ENCODE results near the gene INHBA. TPM values are rescaled to one million over a fixed set of nuclear protein-coding genes. Genes with fewer than 3 reads are reported as not detected.

Gene INHBA
- total RNA-seq, 2 experiments from 2014 or later, result not detected

- H3K4me1 Mint-ChIP-seq (ENCODE audit: low read depth), result peaks cover 8% of the 10 kb centered on the region
- ChIA-PET POLR2A (no interaction called here), CTCF (interaction anchor here (1.5 kb wide), 1 partner anchor 729 kb away, joined by 3 read pairs; no protein-coding TSS in a partner anchor)
- peaks cover 17% of the 10 kb centered on the region for H3K27me3 Mint-ChIP-seq (ENCODE audit: low read depth)
- no peak overlapping the region for H3K27ac Mint-ChIP-seq
- DNase-seq (no peak), ATAC-seq (no peak)
- no peaks in the 10 kb centered on the region for H3K9me3 Mint-ChIP-seq (ENCODE audit: insufficient read depth)
- no peaks in the 10 kb centered on the region for H3K36me3 Mint-ChIP-seq (ENCODE audit: low read depth)
- no peak overlapping the region for H3K4me3 Mint-ChIP-seq
Measured at GRCh38 chr7:41731493-41732435, 28.9 kb upstream of the INHBA start.

DNA sequence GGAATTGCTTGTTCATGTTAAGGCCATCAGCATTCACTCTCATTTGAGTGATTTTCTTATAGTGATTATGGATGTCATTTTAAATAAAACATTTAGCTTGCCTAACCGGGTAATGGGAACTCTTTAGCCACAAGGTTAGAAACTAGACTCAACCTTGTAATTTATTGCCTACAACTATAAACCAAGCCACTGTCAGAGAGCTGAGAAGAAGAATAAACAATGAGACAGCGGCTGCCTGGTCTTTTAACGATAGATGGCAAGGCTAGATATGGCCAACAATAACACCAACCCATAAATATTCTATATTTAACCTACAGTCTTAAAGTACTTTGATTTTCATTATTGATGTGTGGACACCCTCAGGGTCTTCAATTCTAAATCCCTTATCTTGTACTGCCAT is 27.8 kb upstream of the INHBA start:
- ATAC-seq (no peak), DNase-seq (no peak)
- Mint-ChIP-seq H3K9me3 (ENCODE audit: insufficient read depth) (no peaks in the 10 kb centered on the region), H3K4me3 (no peak overlapping the region), H3K27me3 (ENCODE audit: low read depth) (peaks cover 16% of the 10 kb centered on the region), H3K27ac (no peak overlapping the region), H3K4me1 (ENCODE audit: low read depth) (peaks cover 8% of the 10 kb centered on the region), H3K36me3 (ENCODE audit: low read depth) (no peaks in the 10 kb centered on the region)
- POLR2A ChIA-PET, result no interaction called here
- CTCF ChIA-PET, result no interaction called here

DNA sequence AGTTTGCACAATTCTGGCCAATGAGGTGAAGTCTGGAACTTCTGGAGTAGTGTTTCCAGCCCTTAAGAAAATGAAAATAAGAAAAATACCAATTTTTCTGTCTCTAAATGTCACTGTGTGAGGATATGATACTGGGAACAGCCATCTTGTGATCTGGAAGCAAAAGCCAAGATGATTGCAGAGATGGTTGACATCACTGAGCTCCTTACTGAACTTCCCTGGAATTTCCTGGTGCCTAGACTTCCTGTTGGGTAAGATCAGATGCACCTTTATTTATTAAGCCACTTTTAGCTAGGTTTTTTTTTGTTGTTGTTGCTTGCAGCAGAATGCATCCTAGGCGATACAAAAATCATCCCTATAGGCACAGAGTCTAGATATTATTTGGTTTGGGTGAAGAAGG is 27.3 kb upstream of the INHBA start:
- DNase-seq, result no peak
- H3K27ac Mint-ChIP-seq, result no peak overlapping the region
- H3K27me3 Mint-ChIP-seq (ENCODE audit: low read depth), result peaks cover 17% of the 10 kb centered on the region
- CTCF ChIA-PET, result no interaction called here
- no peaks in the 10 kb centered on the region for H3K9me3 Mint-ChIP-seq (ENCODE audit: insufficient read depth)
- POLR2A ChIA-PET, result no interaction called here
- no peak for ATAC-seq
- H3K4me3 Mint-ChIP-seq, result no peak overlapping the region
- no peaks in the 10 kb centered on the region for H3K36me3 Mint-ChIP-seq (ENCODE audit: low read depth)
- H3K4me1 Mint-ChIP-seq (ENCODE audit: low read depth), result peaks cover 8% of the 10 kb centered on the region

- H3K27ac Mint-ChIP-seq, result no peak overlapping the region
- ChIA-PET POLR2A (no interaction called here), CTCF (no interaction called here)
- DNase-seq (no peak), ATAC-seq (no peak)
- peaks cover 8% of the 10 kb centered on the region for H3K4me1 Mint-ChIP-seq (ENCODE audit: low read depth)
- H3K36me3 Mint-ChIP-seq (ENCODE audit: low read depth), result no peaks in the 10 kb centered on the region
- H3K9me3 Mint-ChIP-seq (ENCODE audit: insufficient read depth), result no peaks in the 10 kb centered on the region
- no peak overlapping the region for H3K4me3 Mint-ChIP-seq
- H3K27me3 Mint-ChIP-seq (ENCODE audit: low read depth), result peaks cover 20% of the 10 kb centered on the region
Measured at GRCh38 chr7:41729059-41729458, 26.2 kb upstream of the INHBA start.

DNA sequence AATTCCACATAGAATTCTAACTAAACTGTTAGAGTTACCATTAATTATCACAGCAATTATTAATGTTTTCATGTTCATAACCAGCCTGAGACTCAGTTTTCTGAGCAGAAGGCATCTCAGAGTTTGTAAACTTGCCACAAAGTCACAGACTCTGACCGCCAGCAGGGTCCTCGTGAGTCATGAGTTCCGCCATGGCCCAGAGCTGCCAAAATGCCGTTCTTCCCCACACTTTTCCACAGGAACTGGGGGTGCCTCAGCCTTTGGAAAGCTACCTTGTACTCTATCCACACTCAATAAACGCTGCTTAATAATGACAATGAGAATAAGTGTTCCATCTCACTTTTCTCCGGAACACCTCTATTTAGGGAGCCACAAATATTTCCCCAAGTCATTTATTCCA is 22.1 kb upstream of the INHBA start:
- no peaks in the 10 kb centered on the region for H3K36me3 Mint-ChIP-seq (ENCODE audit: low read depth)
- ATAC-seq (no peak), DNase-seq (no peak)
- ChIA-PET POLR2A (no interaction called here), CTCF (no interaction called here)
- H3K4me1 Mint-ChIP-seq (ENCODE audit: low read depth), result no peaks in the 10 kb centered on the region
- H3K27ac Mint-ChIP-seq, result no peak overlapping the region
- H3K9me3 Mint-ChIP-seq (ENCODE audit: insufficient read depth), result no peaks in the 10 kb centered on the region
- no peak overlapping the region for H3K4me3 Mint-ChIP-seq
- H3K27me3 Mint-ChIP-seq (ENCODE audit: low read depth), result peaks cover 18% of the 10 kb centered on the region

GRCh38 chr7:41720886-41721285 is 18.0 kb upstream of the INHBA start:
- Mint-ChIP-seq H3K4me3 (no peak overlapping the region), H3K9me3 (ENCODE audit: insufficient read depth) (no peaks in the 10 kb centered on the region), H3K27ac (no peak overlapping the region), H3K27me3 (ENCODE audit: low read depth) (peaks cover 15% of the 10 kb centered on the region), H3K36me3 (ENCODE audit: low read depth) (no peaks in the 10 kb centered on the region), H3K4me1 (ENCODE audit: low read depth) (no peaks in the 10 kb centered on the region)
- ChIA-PET POLR2A (no interaction called here), CTCF (no interaction called here)
- ATAC-seq, result no peak
- DNase-seq, result no peak

GRCh38 chr7:41720046-41720445 is 17.2 kb upstream of the INHBA start:
- no peak for ATAC-seq
- Mint-ChIP-seq H3K27ac (no peak overlapping the region), H3K36me3 (ENCODE audit: low read depth) (no peaks in the 10 kb centered on the region), H3K27me3 (ENCODE audit: low read depth) (peaks cover 12% of the 10 kb centered on the region), H3K4me3 (no peak overlapping the region), H3K4me1 (ENCODE audit: low read depth) (no peaks in the 10 kb centered on the region), H3K9me3 (ENCODE audit: insufficient read depth) (no peaks in the 10 kb centered on the region)
- DNase-seq, result no peak
- ChIA-PET CTCF (no interaction called here), POLR2A (no interaction called here)

DNA sequence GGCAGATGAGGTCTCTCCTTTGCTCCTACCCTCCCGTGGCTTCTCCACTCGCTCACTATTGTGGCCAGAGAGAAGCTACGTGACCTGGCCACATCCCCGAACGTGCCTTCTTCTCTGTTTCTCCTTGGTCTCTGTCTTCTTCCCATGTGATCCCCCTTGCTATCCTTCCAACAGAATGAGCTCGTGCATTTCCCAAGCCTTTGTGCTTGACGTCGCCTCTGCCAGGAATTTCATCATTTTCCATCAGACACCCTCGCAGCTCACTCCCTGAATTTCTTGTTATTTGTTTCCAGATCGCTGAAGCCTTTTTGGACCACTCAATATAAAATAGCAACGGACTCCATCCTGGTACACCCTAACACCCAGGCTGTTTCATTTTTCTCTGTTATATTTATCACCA is 13.8 kb upstream of the INHBA start:
- no peaks in the 10 kb centered on the region for H3K9me3 Mint-ChIP-seq (ENCODE audit: insufficient read depth)
- no peaks in the 10 kb centered on the region for H3K36me3 Mint-ChIP-seq (ENCODE audit: low read depth)
- peaks cover 6% of the 10 kb centered on the region for H3K27me3 Mint-ChIP-seq (ENCODE audit: low read depth)
- ChIA-PET CTCF (interaction anchor here (1.4 kb wide), 1 partner anchor 11 kb away, joined by 5 read pairs; no protein-coding TSS in a partner anchor), POLR2A (no interaction called here)
- no peak overlapping the region for H3K4me3 Mint-ChIP-seq
- DNase-seq, result no peak
- no peaks in the 10 kb centered on the region for H3K4me1 Mint-ChIP-seq (ENCODE audit: low read depth)
- H3K27ac Mint-ChIP-seq, result no peak overlapping the region
- no peak for ATAC-seq

GRCh38 chr7:41715000-41715399 is 12.1 kb upstream of the INHBA start:
- H3K4me3 Mint-ChIP-seq, result no peak overlapping the region
- no peaks in the 10 kb centered on the region for H3K36me3 Mint-ChIP-seq (ENCODE audit: low read depth)
- no peak for DNase-seq
- no peak overlapping the region for H3K27ac Mint-ChIP-seq
- CTCF ChIA-PET, result interaction anchor here (1.0 kb wide), 1 partner anchor 9 kb away, joined by 3 read pairs; no protein-coding TSS in a partner anchor
- peaks cover 2% of the 10 kb centered on the region for H3K27me3 Mint-ChIP-seq (ENCODE audit: low read depth)
- H3K9me3 Mint-ChIP-seq (ENCODE audit: insufficient read depth), result no peaks in the 10 kb centered on the region
- H3K4me1 Mint-ChIP-seq (ENCODE audit: low read depth), result no peaks in the 10 kb centered on the region
- POLR2A ChIA-PET, result no interaction called here
- ATAC-seq, result no peak

DNA sequence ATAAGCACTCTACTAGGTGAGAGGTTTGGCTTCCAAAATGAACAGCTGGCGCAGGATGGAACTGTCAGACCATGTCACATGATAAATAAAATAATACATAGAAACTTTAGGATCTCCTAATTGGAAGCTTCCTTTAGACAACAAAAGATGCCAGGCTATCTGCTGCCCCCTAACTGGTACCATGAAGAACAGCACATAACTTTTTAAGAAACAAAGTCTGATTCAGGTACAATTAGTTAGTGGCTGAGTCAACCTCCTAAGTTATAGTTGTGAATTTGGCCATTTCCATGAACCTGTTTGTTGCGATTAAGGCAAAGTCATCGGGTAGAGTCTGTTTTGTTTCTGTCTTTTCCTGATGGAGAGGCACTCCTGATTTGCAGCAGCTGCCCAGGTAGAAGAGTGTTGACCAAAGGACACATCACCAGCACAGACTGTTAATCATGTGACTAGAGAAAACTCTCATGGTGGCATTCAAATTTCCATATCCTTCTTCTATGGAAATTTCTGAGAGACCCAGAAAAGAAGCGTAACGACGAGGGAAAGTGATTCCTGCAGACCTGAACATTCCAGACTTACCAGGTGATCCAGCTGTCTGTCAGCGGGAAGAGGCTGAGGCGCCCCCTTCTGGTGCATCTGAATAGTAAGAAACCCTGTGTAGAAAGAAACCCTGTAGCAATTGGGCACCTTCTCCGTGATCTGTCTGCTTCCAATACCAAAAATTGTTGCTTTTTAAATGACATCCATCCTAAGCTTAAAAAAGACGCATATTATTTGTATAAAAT is 8.6 kb upstream of the INHBA start:
- H3K36me3 Mint-ChIP-seq (ENCODE audit: low read depth), result no peaks in the 10 kb centered on the region
- ChIA-PET POLR2A (no interaction called here), CTCF (interaction anchor here (1.1 to 1.3 kb wide), 3 partner anchors 10 to 104 kb away, joined by 3 to 4 read pairs (median 4); no protein-coding TSS in a partner anchor)
- H3K4me3 Mint-ChIP-seq, result no peak overlapping the region
- H3K27ac Mint-ChIP-seq, result no peak overlapping the region
- no peak for DNase-seq
- no peaks in the 10 kb centered on the region for H3K9me3 Mint-ChIP-seq (ENCODE audit: insufficient read depth)
- no peaks in the 10 kb centered on the region for H3K4me1 Mint-ChIP-seq (ENCODE audit: low read depth)
- H3K27me3 Mint-ChIP-seq (ENCODE audit: low read depth), result peaks cover 13% of the 10 kb centered on the region
- no peak for ATAC-seq

- ATAC-seq, result no peak
- POLR2A ChIA-PET, result no interaction called here
Measured at GRCh38 chr7:41710838-41711237, 7.9 kb upstream of the INHBA start.

GRCh38 chr7:41709621-41710020 is 6.7 kb upstream of the INHBA start:
- Mint-ChIP-seq H3K9me3 (ENCODE audit: insufficient read depth) (no peaks in the 10 kb centered on the region), H3K4me3 (no peak overlapping the region), H3K36me3 (ENCODE audit: low read depth) (no peaks in the 10 kb centered on the region), H3K27ac (no peak overlapping the region), H3K4me1 (ENCODE audit: low read depth) (peaks cover 14% of the 10 kb centered on the region), H3K27me3 (ENCODE audit: low read depth) (peaks cover 14% of the 10 kb centered on the region)
- ATAC-seq, result no peak
- ChIA-PET CTCF (interaction anchor here (0.9 kb wide), 1 partner anchor 231 kb away, joined by 3 read pairs; no protein-coding TSS in a partner anchor), POLR2A (no interaction called here)
- no peak for DNase-seq

More at GRCh38 chr7:41710838-41711237, 7.9 kb upstream of the INHBA start:
- Mint-ChIP-seq H3K27me3 (ENCODE audit: low read depth) (peaks cover 13% of the 10 kb centered on the region), H3K9me3 (ENCODE audit: insufficient read depth) (no peaks in the 10 kb centered on the region), H3K4me1 (ENCODE audit: low read depth) (peaks cover 4% of the 10 kb centered on the region), H3K4me3 (no peak overlapping the region), H3K27ac (no peak overlapping the region), H3K36me3 (ENCODE audit: low read depth) (no peaks in the 10 kb centered on the region)
- DNase-seq, result no peak
- CTCF ChIA-PET, result interaction anchor here (1.1 to 1.3 kb wide), 2 partner anchors 9 to 104 kb away, joined by 4 read pairs; no protein-coding TSS in a partner anchor
